OCI-LY3 (cell line): ENCODE data around the gene CREB3L1.

Experiments used
- CTCF ChIP-seq: fragments of 200-600, 300-600 bp; sonication (generic); IDR thresholded peaks from 2 replicates; pipeline ENCODE4 v1.5.1; 2014; ENCODE audit warnings: antibody characterized with exemption, low read length, low read depth
- EZH2phosphoT487 ChIP-seq: fragments of 200-600 bp; shearing (Covaris generic); IDR thresholded peaks from 2 replicates; pipeline ENCODE4 v1.6.1; 2018; ENCODE audit warnings: antibody characterized with exemption, mixed run types, low read depth

DNA sequence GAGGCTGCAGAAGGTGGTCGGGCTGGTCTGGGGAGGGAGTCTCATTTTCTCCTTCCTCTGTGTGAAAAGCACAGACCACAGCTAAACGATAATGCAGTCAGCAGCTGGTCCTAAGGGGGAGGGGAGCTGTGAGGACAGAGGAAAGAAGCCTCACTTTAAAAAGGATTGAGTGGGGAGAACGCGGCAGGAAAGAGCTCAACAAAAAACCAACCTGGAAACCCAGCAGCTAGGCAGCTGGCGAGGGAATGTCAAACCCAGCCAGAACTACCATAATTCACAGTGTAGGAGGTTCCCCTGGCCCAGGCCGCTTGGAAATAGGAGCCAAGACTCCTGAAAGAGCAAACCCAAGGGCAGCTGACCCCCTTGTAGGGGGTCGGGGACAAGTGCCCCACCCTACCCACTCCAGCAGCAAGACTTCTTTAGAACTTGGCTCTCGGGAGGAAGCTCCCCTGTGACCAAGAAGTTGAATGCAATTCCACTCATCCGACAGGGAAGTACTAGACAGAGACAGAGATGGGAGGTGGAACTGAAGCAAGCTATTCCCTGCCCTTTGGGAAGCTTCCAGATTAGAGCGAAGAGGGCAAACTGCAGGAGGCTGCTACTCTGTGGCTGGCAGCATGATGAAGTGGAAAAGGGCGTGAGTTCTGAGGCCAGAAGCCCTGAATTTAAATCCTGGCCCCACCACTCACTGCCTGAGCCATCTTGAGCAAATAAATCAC is 53.3 kb downstream of the CREB3L1 start:
- TF ChIP-seq CTCF = no peak
- TF ChIP-seq EZH2phosphoT487 = no peak
